Right renal pelvis (tissue), 4 donors: ENCODE measurements around the gene PGP. TPM values are rescaled to one million over a fixed set of nuclear protein-coding genes. Genes with fewer than 3 reads are reported as not detected.
"Not testable (repeated sequence)": the region's sequence is repeated elsewhere in the genome, so short reads cannot be mapped to it uniquely, and the experiment has no call there.

Experiments used
- DNase-seq, 4 donors: peaks; one replicate each; pipeline ENCODE4 v3.0.0-alpha.2; 2013; ENCODE audit warnings: low read depth in 4 of 4, low spot score in 3 of 4, missing footprints in 1 of 4
- polyA plus RNA-seq, 4 donors: library from polyadenylated mRNA; unstranded; fragments of 120-200 nt; gene quantifications; one replicate each; pipeline ENCODE4 v1.2.1, GENCODE V29; 2013; ENCODE audit not compliant: insufficient read length in 4 of 4

The PGP gene, protein sequence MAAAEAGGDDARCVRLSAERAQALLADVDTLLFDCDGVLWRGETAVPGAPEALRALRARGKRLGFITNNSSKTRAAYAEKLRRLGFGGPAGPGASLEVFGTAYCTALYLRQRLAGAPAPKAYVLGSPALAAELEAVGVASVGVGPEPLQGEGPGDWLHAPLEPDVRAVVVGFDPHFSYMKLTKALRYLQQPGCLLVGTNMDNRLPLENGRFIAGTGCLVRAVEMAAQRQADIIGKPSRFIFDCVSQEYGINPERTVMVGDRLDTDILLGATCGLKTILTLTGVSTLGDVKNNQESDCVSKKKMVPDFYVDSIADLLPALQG
- 10 to 100 TPM; 12.7 to 15.5 (median 14.1) TPM for polyA plus RNA-seq

DNA sequence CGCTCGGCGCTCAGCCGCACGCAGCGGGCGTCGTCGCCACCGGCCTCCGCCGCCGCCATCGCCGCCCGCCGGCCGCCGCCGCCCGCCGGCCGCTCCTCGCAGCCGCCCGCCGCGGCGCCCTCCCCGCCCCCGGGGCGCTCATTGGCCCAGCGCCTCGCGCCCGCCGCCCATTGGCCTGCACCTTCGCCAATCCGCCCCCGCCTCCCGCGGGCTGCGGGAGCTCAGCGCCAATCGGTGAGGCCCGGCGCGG is at the start of gene PGP:
Gene PGP (minus strand): TSS at position 122 of the 250 bp plus-strand sequence. CDS start 63 bp downstream, at position 59.
- DNase-seq = no peak

DNA sequence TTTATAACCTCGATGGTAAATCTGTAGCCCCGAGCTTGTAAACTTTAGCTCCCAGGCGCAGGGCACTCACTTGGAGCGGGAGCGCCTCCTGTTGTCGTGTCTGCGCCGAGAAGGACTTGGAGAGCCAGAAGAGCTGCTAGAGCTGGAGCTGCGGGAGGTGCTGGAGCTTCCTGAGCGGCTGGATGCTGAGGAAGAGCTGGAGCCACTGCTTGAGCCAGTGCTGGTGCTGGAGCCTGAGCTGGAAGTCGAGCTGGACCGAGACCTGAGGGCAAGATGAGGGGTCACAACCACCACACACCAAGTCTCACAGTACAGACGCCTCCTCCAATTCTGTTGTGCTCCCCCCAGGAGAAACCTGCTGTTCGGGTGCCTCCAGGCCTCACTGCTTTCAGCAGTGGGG is 48.4 kb upstream of the PGP start:
- not testable (repeated sequence) for DNase-seq

DNA sequence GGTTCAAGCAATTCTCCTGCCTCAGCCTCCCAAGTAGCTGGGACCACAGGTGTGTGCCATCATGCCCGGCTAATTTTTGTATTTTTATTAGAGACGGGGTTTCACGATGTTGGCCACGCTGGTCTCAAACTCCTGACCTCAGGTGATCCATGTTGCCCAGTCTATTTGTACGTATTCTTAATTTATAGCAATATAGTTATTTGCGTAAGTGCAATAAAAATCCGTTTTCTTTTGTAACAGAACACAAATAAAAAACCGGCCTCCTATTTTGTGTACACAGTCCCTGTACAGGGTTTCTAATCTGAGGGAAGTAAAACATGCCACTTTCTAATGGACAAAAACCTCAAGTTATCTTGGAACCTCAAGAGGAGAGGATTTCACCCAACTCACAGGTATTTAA is 45.6 kb upstream of the PGP start:
- DNase-seq = no peak

DNA sequence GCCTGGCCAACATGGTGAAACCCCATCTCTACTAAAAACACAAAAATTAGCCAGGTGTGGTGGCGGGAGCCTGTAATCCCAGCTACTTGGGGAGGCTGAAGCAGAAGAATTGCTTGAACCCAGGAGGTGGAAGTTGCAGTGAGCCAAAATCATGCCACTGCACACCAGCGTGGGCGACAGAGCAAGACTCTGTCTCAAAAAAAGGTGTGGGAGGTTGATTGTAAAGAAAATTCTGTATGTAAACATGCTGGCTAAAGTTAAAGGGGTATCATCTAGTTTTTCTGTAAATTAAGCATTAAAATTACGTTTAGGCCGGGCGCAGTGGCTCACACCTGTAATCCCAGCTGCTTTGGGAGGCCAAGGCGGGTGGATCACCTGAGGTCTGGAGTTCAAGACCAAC is 43.9 kb upstream of the PGP start:
- DNase-seq = not testable (repeated sequence)

DNA sequence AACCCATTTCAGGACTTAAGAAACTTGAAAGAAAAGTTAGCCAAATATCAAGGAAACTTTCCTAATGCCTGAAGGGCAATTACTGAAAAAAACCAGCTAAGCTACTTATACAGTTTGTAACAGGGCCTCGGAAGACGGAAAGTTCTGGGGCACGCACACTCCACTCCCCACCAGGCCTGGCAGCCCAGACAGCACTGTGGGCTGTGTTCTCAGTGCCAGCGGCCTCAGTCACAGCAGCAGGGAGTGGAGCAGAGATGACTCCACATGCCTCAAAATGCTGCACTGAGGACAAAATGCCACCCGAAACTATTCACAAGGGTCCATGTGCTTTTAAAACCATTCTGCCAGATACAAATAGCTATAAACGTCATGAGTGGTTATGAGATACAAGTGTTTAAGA is 43.1 kb upstream of the PGP start:
- DNase-seq = no peak

DNA sequence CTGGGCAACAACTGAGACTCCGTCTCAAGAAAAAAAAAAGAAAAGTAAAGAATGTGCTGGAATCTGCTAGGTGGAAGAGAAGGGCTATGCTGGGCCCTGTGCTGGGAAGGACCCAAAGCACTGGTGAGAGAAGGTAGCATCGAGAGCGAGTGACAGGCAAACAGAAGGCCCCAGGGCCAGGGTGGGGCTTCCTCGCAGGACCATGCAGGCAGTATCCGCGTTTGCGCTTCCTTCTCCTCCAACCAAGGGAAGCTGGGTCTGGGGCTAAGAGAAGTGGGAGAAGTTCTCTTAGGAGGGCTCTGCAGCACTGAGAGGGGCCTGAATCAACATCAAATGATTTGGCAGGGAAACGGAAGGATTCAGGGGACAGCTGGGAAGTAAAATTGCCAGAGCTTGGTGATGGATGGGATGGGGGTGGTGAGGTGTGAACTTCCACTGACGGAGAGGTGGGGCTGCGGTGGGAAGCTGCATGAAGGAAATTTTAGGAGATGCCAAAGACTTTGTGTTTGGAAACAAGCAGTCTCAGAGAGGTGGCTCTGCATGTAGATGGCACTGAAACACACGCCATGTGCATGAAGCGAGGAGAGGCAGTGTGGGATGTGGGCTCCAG is 42.0 kb upstream of the PGP start:
- DNase-seq = no peak

DNA sequence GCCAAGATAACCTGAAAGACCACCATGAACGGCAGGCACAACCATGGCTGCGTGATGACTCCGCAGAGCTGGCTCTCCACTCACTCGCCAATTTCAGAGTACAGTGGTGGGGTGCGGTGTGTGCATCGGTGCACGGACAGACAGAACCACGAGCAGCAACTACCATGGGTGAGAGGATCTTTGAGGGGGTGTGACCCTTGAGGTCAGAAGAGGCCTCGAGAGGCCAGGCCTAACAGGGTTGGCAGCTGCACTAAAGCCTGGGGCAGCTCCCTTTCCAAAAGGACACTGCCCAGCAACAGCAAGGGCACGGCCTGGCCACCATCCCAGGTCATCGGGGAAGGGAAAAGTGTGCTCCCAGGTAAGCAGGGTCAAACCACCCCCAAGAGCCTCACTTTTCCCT is 38.7 kb upstream of the PGP start:
- no peak for DNase-seq

DNA sequence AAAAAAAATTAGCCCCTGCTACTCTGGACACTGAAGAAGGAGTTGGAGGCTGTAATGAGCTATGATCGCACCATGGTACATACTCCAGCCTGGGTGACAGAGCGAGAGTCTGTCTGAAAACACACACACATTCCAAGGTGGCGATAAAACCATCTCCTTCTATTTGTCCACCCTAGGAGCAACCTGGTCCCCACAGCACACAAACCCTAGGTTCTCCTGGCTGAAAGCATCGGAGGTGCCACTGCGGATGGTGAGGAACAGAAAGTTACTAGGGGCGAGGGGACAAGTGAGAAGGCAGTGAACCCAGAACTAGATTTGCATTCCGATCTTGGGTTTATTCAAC is 38.1 kb upstream of the PGP start:
- no peak for DNase-seq

DNA sequence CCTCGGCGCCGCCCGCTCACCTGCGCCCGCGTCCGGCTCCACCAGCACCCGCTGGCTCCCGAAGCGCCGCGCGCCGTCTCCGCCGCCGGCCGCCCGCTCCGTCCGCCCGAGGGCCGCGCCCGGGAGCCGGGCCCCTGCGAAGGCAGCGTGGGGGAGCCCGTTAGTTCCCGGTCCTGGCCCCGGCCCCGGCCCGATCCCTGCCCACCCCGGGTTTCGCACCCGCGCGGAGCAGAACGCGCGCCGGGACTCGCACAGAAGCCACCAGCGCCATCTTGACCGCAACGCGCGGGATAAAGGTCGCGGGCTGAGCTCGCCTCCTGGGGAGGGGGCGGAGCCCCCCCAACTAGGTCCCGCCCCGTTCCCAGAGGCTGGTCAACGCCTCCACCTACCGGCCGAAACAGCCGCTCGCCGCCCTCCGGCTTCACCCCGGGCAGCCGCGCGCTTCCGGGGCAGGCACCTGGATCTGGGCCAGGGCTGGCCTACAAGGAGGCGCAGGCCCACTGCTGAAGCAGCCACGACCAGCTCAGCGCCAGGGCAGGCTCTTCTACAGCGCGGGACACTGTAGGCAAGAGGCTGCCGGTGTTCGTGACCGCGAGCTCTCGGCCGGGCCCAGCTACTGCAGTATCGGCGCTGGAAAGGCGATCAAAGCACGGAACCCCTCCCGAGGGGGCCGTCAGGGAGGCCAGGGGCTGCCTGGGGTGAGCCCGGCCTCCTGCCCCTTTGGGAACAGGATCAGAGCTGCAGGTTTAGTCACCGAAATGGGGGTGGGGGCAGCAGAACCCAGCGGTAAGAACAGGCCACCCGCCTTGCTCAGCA is 36.9 kb upstream of the PGP start, which contains the start of gene ECI1:
Gene ECI1 (minus strand): TSS at position 292 of the 816 bp plus-strand sequence. CDS start 21 bp downstream, at position 271.
- DNase-seq = peak; percentile 83 to 84 (median 83)

DNA sequence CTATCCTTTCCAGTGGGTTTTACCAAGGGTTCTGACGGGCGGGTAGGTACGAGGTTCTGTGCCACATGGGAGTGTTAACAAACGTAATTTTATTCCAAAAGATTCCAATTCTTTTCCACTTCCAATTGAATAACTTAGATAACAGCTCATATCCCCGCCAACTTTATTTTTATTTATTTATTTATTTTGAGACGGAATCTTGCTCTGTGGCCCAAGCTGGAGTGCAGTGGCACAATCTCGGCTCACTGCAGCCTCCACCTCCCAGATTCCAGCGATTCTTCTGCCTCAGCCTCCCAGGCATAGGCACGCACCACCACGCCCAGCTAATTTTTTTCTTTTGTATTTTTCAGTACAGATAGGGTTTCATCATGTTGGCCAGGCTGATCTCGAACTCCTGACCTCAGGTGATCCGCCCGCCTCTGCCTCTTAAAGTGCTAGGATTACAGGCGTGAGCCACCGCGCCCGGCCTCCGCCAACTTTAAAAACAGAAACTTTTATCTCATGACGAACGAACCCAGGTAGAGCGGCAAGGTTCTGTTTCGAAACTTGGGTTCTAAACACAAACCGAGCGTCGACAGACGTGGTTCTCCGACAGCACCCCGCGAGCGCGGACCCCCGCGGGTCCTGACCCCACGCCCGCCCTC is 36.1 kb upstream of the PGP start:
- no peak for DNase-seq

DNA sequence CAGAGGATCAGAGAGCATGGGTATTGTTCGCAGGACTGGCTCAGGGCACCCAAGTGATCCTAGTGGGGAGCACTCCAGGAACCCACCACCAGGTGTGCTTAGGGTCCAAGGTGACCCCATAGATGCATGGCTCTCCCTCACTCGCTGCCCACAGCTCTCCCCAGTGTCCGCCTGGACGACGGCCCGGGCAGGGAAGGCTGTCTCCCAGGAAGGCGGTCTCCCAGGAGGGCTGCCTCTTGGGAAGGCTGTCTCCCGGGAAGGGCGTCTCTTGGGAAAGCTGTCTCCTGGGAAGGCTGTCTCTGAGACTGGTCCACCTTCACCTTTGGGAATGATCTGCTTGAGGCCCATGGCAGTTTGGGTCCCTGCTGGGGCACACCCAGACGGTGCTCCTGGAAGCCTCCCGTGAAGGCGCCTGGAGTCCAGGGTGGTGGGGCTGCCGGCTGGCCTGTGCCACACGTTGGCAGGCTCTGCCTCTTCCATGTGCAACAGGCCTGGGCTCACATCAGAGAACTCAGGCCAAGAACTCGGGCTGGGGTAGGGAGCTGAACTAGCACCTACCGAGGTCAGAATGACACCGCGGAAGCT is 31.8 kb upstream of the PGP start:
- no peak for DNase-seq

DNA sequence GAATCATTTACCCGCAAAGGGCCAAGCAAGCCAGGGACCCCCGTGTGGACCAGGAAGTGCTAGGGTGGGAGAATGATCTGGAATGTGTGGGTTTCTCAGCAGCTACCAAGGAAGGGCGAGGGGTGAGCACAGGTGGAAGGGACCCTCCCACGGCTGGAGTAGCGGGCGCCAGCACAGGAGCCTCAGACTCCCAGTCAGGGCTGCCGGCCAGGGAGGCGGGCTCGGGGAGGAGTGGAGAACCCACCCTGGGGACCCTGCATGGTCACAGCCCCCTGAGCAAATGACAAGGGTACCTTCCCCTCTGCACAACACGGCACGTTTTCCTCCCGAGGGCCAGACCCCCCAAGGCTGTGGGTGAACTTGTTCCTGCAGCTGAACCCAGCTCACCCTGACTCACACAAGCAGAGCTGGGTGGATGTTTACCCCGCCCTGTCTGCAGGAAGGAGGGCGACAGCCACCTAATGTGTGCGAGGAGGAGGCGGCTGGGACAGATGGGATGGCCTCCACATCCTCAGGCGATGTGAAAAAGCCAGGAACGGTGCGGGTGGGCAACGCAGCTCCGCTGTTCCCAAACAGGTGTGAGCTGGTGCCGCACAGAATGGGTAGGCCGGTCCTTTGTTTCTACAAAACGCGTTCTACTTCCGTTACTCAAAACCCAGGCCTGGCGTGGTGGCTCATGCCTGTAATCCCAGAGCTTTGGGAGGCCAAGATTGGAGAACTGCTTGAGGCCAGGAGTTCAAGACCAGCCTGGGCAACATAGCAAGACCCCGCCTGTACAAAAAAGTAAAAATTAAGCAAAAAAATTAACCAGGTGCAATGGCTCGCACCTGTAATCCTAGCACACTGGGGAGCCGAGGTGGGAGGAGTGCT is 30.5 kb upstream of the PGP start:
- DNase-seq = no peak

DNA sequence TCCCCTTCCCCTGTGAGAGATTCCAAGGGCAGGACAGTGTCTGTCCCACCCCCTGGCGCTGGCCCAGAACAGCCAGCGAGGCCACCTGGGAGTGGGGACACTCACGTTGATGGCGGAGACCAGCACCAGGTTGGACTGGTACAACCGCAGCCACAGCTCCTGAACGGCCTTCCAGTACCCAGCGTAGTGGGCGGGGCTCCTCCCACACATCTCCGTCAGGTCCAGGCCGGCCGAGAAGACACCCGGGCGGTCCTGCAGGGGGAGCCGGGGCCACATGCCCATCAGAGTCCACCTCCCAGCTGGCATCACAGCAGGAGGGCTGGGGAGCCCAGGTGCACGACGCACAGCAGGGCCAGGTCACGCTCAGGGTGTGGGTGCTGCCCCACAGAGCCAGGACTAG is 29.7 kb upstream of the PGP start:
- DNase-seq = no peak

DNA sequence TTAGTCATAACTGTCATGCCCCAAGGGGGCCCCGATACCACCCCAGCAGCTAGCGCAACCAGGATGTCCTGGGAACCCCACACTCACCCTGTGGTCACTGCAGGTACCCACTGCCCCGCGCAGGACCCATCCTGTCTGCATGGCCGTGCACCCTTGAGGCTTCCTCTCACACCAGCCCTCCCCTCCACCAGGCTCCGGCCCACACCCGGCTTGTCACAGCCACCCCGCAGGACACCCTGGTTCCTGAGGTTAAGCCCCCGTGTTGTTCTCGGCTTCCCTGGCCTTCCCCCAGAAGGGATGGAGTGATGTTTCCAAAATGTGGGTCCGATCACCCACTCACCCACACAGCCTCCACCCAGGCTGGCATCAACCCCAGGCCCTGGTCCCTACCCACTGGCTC is 29.1 kb upstream of the PGP start:
- no peak for DNase-seq

DNA sequence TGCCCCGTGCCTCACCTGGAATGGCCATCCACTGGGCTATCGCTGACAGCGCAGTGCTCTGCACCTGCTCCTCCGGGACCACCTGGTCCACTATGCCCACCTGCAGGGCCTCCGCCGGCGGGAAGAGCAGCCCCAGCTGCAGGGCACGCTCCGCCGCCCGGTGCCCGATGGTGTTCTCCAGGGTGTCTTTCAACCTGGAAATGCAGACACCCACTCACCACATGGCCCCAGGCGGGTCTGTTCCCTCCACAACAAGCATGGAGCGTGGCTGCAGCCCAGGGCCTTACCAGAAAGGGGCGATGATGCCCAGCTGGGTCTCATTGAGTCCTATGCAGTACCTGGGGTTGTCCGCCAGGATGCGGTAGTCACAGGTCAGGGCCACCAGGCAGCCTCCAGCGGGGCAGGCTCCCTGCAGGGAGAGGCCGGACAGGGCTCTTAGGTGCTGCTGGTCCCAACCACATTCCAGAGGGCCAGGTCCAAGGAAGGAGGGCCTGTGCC is 28.4 kb upstream of the PGP start:
- DNase-seq = no peak

DNA sequence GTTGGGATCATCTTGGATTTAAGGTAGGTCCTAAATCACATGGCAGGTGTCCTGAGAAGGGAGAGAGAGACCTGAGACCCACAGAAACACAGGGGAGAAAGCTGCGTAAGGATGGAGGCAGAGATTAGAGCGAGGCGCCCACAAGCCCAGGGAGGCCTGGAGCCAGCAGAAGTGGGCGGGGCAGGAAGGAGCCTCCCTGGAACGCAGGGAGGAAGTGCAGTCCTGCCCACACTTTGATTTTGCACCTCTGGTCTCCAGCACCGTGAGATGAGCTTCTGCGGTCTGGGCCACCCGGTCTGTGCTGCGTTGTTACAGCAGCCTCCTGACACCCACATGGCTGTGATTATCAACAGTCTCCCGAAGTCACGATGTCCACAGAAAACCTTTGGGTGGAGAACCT is 28.0 kb upstream of the PGP start:
- no peak for DNase-seq

DNA sequence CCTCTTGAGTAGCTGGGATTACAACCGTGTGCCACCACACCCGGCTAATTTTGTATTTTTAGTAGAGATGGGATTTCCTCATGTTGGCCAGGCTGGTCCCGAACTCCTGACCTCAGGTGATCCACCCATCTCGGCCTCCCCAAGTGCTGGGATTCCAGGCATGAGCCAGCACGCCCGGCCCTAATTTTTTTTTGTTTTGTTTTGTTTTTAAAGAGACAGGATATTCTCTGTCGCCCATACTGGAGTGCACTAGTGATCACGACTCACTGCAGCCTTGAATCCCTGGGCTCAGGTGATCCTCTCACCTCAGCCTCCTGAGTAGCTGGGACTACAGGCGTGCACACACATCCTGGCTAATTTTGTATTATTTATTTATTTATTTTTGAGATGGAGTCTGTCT is 25.7 kb upstream of the PGP start:
- DNase-seq = not testable (repeated sequence)

DNA sequence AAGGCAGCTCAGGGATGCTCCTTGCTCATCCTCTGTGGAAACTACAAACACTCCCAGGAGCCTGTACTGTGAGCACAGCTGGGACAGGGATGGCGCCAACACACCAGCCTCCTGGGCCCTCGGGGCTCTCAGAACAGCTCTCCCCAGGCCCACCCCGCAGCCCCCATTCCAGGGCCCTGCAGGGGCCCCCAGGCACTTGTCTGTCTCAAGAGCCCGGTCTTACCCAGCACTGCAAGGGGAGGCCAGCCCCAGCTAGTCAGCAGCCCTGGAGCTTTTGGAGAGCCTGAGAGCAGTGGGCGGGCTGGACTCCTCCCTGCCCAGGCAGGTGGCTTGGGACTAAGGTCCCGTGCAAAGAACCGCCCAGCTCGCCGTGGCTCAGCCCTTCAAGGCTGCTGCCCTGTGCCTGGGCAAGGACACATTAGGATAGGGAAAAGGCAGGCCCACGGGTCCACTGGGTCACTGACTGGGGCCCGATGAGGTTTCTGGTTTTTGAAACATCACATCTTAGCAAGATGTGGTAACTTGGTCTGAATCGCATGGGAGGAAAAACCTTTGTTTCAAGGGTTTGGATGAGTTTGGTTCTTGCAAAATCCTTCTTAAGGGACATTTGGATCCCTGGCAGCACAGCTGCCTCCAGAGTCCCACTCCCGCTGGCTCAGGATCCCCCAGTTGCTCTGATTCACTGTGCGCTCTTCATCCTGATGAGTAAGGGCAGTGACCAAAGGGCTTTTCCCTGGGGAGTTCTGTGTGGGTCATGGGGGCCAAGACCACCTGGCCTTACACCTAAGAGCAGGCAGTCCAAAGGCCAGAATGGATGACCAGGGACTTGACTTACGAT is 24.4 kb upstream of the PGP start:
- no peak for DNase-seq
